Loucy (cell line): ENCODE measurements around the gene TLR5.

Experiments
- H2AFZ ChIP-seq: fragments of 200-600 bp; sonication (generic); 2 replicates; pipeline ENCODE4 v1.6.0; 2016; ENCODE audit warnings: antibody characterized with exemption, mild to moderate bottlenecking, low read length, moderate library complexity
- H3F3A ChIP-seq: fragments of 200-600 bp; 2 replicates; pipeline ENCODE4 v1.6.0; 2016; ENCODE audit warnings: antibody characterized with exemption, low read depth, mild to moderate bottlenecking
- H3K27me3 ChIP-seq: fragments of 200-600 bp; sonication (generic); 2 replicates; pipeline ENCODE4 v1.6.1; 2014; ENCODE audit warnings: low read length, mild to moderate bottlenecking; ENCODE audit not compliant: insufficient read depth, poor library complexity, severe bottlenecking
- H3K36me3 ChIP-seq: fragments of 200-600 bp; sonication (generic); 2 replicates; pipeline ENCODE4 v1.6.1; 2016; ENCODE audit warnings: low read length; ENCODE audit not compliant: insufficient read depth
- H3K4me1 ChIP-seq: fragments of 200-600 bp; sonication (generic); 2 replicates; pipeline ENCODE4 v1.5.1; 2014; ENCODE audit warnings: low read length, mild to moderate bottlenecking; ENCODE audit not compliant: insufficient read depth, poor library complexity, severe bottlenecking
- H3K4me2 ChIP-seq: fragments of 200-600 bp; sonication (generic); 2 replicates; pipeline ENCODE4 v1.6.0; 2014; ENCODE audit warnings: antibody characterized with exemption, low read length, low read depth, mild to moderate bottlenecking; ENCODE audit not compliant: poor library complexity, severe bottlenecking
- H3K4me3 ChIP-seq: fragments of 200-600 bp; sonication (generic); 2 replicates; pipeline ENCODE4 v1.5.1; 2014; ENCODE audit warnings: low read length, mild to moderate bottlenecking, mixed read lengths; ENCODE audit not compliant: poor library complexity, severe bottlenecking
- H3K79me2 ChIP-seq: fragments of 200-600 bp; sonication (generic); 2 replicates; pipeline ENCODE4 v1.6.1; 2014; ENCODE audit warnings: low read length; ENCODE audit not compliant: insufficient read depth
- H3K9ac ChIP-seq: fragments of 200-600 bp; sonication (generic); 2 replicates; pipeline ENCODE4 v1.6.0; 2014; ENCODE audit warnings: mild to moderate bottlenecking, low read depth, low read length, moderate library complexity; ENCODE audit not compliant: poor library complexity, severe bottlenecking
- H3K9me2 ChIP-seq: fragments of 200-600 bp; sonication (generic); replicated peaks from 2 replicates; pipeline ENCODE4 v1.6.1; 2016; ENCODE audit warnings: low read depth, low read length, mixed read lengths
- H3K9me3 ChIP-seq: fragments of 200-600 bp; sonication (generic); 2 replicates; pipeline ENCODE4 v1.6.1; 2014; ENCODE audit warnings: mild to moderate bottlenecking, antibody characterized with exemption, low read length, low read depth; ENCODE audit not compliant: insufficient read depth
- H4K20me1 ChIP-seq: fragments of 200-600 bp; sonication (generic); 2 replicates; pipeline ENCODE4 v1.6.0; 2014; ENCODE audit warnings: antibody characterized with exemption, low read length, mild to moderate bottlenecking; ENCODE audit not compliant: insufficient read depth, poor library complexity, severe bottlenecking
- CTCF ChIP-seq: fragments of 200-600 bp; sonication (generic); conservative IDR thresholded peaks from 2 replicates; pipeline ENCODE4 v1.5.1; 2014; ENCODE audit warnings: mild to moderate bottlenecking, antibody characterized with exemption, low read length
- EZH2phosphoT487 ChIP-seq: fragments of 200-600 bp; IDR thresholded peaks from 2 replicates; pipeline ENCODE4 v1.6.1; 2018; ENCODE audit warnings: antibody characterized with exemption, mild to moderate bottlenecking, moderate library complexity, borderline replicate concordance

TLR5 gene

GRCh38 chr1:223177681-223178080 is 34.6 kb upstream of the TLR5 start:
- no peaks in the 10 kb centered on the region for H3K36me3 ChIP-seq
- H3K4me1 ChIP-seq = no peaks in the 10 kb centered on the region
- H2AFZ ChIP-seq = no peak overlapping the region
- H3K27me3 ChIP-seq = no peaks in the 10 kb centered on the region
- H3K4me2 ChIP-seq = no peak overlapping the region
- no peaks in the 10 kb centered on the region for H3K9me3 ChIP-seq
- no peaks in the 10 kb centered on the region for H3F3A ChIP-seq
- TF ChIP-seq CTCF (no peak), EZH2phosphoT487 (no peak)
- no peaks in the 10 kb centered on the region for H3K9me2 ChIP-seq
- no peak overlapping the region for H3K9ac ChIP-seq
- H3K79me2 ChIP-seq = no peaks in the 10 kb centered on the region
- no peak overlapping the region for H3K4me3 ChIP-seq
- H4K20me1 ChIP-seq = no peaks in the 10 kb centered on the region

- Histone ChIP-seq H3F3A (no peaks in the 10 kb centered on the region), H2AFZ (no peak overlapping the region), H3K9me3 (no peaks in the 10 kb centered on the region), H3K36me3 (no peaks in the 10 kb centered on the region), H3K9me2 (no peaks in the 10 kb centered on the region), H3K27me3 (no peaks in the 10 kb centered on the region), H4K20me1 (no peaks in the 10 kb centered on the region), H3K4me3 (no peak overlapping the region), H3K4me1 (no peaks in the 10 kb centered on the region), H3K79me2 (no peaks in the 10 kb centered on the region), H3K4me2 (no peak overlapping the region), H3K9ac (no peak overlapping the region)
- TF ChIP-seq EZH2phosphoT487 = no peak
- no peak for TF ChIP-seq CTCF
Observed at GRCh38 chr1:223176437-223176836, 33.4 kb upstream of the TLR5 start.

- Histone ChIP-seq H3K4me2 (no peak overlapping the region), H3F3A (no peaks in the 10 kb centered on the region), H3K9ac (no peak overlapping the region), H3K27me3 (no peaks in the 10 kb centered on the region), H3K79me2 (no peaks in the 10 kb centered on the region), H2AFZ (no peak overlapping the region), H4K20me1 (no peaks in the 10 kb centered on the region), H3K9me2 (no peaks in the 10 kb centered on the region), H3K9me3 (no peaks in the 10 kb centered on the region), H3K36me3 (no peaks in the 10 kb centered on the region), H3K4me3 (no peak overlapping the region), H3K4me1 (no peaks in the 10 kb centered on the region)
- TF ChIP-seq CTCF (no peak), EZH2phosphoT487 (no peak)
Observed at GRCh38 chr1:223175633-223176032, 32.6 kb upstream of the TLR5 start.
